Measurements from ENCODE around the gene RAB36.

RAB36 gene

GRCh38 chr22:23203452-23204124 is 58.3 kb downstream of the RAB36 start:
- Histone ChIP-seq H3K9me3 (no peaks in the 10 kb centered on the region), H3K4me1 (no peaks in the 10 kb centered on the region), H3K27me3 (no peaks in the 10 kb centered on the region), H3K4me3 (ENCODE audit: low read depth, low read length) (no peak overlapping the region), H3K36me3 (peaks cover 5% of the 10 kb centered on the region; the same call in 1 of the 2 replicates)
- no peak for TF ChIP-seq CTCF (IDR thresholded peaks at IDR 0.05; ENCODE audit: low read depth, low read length)
- no peak for DNase-seq

GRCh38 chr22:23204125-23204488 is 58.8 kb downstream of the RAB36 start:
- Histone ChIP-seq H3K36me3 (peaks cover 5% of the 10 kb centered on the region; the same call in 1 of the 2 replicates), H3K9me3 (no peaks in the 10 kb centered on the region), H3K4me1 (no peaks in the 10 kb centered on the region), H3K27me3 (no peaks in the 10 kb centered on the region), H3K4me3 (ENCODE audit: low read depth, low read length) (no peak overlapping the region)
- no peak for DNase-seq
- no peak for TF ChIP-seq CTCF (IDR thresholded peaks at IDR 0.05; ENCODE audit: low read depth, low read length)

GRCh38 chr22:23204541-23205157 is 59.4 kb downstream of the RAB36 start:
- Histone ChIP-seq H3K27me3 (no peaks in the 10 kb centered on the region), H3K4me1 (no peaks in the 10 kb centered on the region), H3K36me3 (peaks cover 3% of the 10 kb centered on the region; the same call in 1 of the 2 replicates), H3K9me3 (no peaks in the 10 kb centered on the region), H3K4me3 (ENCODE audit: low read depth, low read length) (no peak overlapping the region)
- no peak for DNase-seq
- no peak for TF ChIP-seq CTCF (IDR thresholded peaks at IDR 0.05; ENCODE audit: low read depth, low read length)

- no peaks in the 10 kb centered on the region for H3K27me3 ChIP-seq
- no peaks in the 10 kb centered on the region for H3K9me3 ChIP-seq
- TF ChIP-seq CTCF (IDR thresholded peaks at IDR 0.05; ENCODE audit: low read depth, low read length) = no peak
- DNase-seq = no peak
- H3K4me1 ChIP-seq = no peaks in the 10 kb centered on the region
- H3K4me3 ChIP-seq (ENCODE audit: low read depth, low read length) = no peak overlapping the region
- peaks cover 3% of the 10 kb centered on the region; the same call in 1 of the 2 replicates for H3K36me3 ChIP-seq
Measured at GRCh38 chr22:23205339-23206049, 60.2 kb downstream of the RAB36 start.

GRCh38 chr22:23206915-23207314 is 61.6 kb downstream of the RAB36 start:
- H3K4me1 ChIP-seq = no peaks in the 10 kb centered on the region
- peaks cover 3% of the 10 kb centered on the region; the same call in 1 of the 2 replicates for H3K36me3 ChIP-seq
- no peaks in the 10 kb centered on the region for H3K27me3 ChIP-seq
- no peak for DNase-seq
- no peaks in the 10 kb centered on the region for H3K9me3 ChIP-seq
- TF ChIP-seq CTCF (IDR thresholded peaks at IDR 0.05; ENCODE audit: low read depth, low read length) = no peak
- H3K4me3 ChIP-seq (ENCODE audit: low read depth, low read length) = no peak overlapping the region
